HG03571 (cell line): ENCODE results near the gene SRSF6.
"Not testable (repeated sequence)": the region's sequence is repeated elsewhere in the genome, so short reads cannot be mapped to it uniquely, and the experiment has no call there.

Source experiments
- ATAC-seq: cut with Tn5 transposase; IDR thresholded peaks from one replicate; pipeline ENCODE4 v1.9.1; 2021; ENCODE audit not compliant: unreplicated experiment

The SRSF6 gene

DNA sequence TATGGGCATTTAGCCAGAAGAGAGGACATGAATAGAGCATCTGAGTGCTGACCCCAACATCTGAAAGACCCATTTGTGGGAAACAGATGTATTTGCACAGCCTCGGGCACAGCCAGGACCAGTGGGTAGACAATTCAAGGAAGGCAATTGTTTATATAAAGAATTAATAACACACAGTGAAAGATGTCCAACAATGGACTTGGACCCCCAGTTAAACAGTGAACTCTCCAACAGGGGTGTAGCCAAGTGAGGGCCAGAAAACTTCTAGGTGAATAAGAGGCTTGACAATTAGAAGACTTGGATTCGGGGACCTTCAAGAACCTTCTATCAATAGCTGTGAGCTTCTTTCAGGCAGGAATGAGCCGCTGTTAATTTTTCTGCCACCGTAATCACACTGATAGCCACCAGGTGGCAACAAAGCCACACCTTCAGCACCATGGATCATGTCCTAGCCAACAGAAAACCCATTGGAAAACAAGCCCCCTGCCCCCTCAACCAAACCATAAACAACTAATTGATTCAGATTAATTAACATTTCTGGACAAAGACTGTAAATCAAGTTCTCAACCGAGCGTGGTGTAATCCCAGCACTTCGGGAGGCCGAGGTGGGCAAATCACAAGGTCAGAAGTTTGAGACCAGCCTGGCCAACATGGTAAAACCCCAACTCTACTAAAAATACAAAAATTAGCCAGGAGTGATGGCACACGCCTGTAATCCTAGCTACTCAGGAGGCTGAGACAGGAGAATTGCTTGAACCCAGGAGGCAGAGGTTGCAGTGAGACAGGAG, 8.8 kb upstream of the SRSF6 start:
- no peak for ATAC-seq

DNA sequence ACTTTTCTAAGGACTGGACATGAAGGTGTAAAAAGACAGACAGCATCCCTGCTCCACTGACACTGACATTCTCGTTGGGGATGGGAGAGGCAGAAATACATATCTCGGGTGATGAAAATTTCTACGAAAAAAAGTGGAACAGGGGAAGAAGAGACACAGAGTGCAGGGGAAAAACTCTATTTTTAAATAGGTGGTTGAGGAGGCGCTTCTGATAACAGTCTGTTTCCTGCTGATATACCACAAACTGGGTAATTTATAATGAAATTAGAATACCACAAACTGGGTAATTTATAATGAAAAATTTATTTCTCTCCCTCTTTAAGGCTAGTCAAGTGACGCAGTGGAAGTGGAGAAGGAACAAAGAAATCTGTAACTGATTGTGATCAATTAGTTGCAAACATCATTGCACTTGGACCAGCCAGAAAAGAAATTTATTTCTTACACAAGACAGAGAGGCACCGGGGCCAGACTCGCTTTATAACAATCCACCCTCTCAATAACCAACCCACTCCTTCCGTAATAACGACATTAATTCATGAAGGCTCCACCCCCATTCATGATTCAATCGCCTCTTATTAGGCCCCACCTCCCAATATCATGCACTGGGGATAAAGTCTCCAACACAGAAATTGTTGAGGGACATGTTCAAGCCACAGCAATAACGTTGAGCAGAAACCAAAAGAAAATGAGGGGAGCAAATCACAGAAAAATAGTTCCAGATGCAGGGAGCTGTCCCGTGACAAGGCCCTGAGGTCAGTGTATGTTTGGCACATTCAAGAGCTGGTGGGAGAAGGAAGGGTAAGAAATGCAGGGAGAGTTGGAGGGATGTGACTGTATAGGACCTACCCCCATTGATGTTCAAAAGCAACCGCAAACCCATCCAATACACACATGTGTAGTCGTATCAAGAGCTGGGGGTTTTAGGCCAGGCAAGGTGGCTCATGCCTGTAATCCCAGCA, 6.6 kb upstream of the SRSF6 start:
- ATAC-seq: no peak

- no peak for ATAC-seq
Measured at GRCh38 chr20:43452404-43453126, 5.1 kb upstream of the SRSF6 start.

GRCh38 chr20:43456252-43456651, 1.4 kb upstream of the SRSF6 start:
- not testable (repeated sequence) for ATAC-seq

DNA sequence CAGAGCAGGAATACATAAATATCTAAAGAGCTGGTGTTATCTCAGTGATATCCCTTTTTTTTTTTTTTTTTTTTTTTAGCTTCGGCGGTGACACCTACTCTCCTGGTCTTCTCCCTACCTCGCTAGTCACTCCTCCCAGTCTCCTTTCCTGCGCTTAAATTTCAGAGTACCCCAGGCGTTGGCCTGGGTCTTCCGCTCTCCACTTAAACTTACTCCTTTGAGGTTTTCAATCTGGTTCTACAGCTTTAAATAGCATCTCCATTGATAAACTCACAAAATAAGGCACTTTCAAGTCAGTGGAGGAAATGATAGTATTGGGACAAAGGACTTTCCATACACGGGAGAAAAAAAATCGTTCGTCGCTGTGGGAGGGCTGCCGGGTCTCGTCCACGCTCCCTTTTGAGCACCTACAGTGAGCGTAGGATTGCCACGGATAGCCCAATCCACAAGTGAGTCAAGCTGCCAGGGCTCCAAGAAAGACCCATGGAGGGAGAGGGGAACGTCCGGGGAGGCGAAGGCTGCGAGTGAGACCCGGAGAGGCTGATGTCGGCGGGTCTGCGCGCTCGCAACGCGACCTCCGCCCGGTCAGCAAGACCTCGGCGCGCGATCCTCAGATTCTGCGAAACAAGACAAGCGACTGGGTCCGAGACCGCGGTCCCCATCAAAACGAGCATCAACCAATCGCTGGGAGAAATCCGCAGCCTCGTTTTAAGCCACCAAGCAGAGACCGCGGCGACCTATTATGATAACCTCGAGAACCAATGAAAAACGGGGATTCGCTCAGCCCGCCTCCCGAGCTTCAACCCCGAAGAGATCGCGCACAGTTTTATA, 672 bp upstream of the SRSF6 start:
- peak; percentile 74 for ATAC-seq

DNA sequence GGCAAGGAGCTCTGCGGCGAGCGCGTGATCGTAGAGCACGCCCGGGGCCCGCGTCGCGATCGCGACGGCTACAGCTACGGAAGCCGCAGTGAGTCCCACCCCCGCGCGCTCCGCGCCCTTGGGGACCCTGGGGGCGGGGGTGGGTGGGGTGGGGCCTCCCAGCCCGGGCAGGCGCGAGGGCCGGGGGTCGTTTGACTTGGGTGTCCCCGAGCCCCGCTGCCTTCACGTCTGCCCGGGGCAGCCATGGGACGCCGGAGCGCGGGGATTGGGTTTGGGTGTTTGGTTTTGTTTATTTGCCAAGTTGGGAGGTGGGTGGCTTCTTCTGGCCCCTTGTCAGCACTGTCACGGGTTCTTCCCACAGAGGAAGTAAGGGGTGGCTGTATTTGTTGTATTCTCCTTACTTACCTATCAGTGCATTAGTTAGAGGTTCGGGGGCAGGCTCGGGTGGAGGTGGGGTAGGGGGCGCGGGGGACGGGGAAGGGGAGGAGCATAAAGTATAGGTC, 777 bp downstream of the SRSF6 start:
- peak; percentile 1 for ATAC-seq

DNA sequence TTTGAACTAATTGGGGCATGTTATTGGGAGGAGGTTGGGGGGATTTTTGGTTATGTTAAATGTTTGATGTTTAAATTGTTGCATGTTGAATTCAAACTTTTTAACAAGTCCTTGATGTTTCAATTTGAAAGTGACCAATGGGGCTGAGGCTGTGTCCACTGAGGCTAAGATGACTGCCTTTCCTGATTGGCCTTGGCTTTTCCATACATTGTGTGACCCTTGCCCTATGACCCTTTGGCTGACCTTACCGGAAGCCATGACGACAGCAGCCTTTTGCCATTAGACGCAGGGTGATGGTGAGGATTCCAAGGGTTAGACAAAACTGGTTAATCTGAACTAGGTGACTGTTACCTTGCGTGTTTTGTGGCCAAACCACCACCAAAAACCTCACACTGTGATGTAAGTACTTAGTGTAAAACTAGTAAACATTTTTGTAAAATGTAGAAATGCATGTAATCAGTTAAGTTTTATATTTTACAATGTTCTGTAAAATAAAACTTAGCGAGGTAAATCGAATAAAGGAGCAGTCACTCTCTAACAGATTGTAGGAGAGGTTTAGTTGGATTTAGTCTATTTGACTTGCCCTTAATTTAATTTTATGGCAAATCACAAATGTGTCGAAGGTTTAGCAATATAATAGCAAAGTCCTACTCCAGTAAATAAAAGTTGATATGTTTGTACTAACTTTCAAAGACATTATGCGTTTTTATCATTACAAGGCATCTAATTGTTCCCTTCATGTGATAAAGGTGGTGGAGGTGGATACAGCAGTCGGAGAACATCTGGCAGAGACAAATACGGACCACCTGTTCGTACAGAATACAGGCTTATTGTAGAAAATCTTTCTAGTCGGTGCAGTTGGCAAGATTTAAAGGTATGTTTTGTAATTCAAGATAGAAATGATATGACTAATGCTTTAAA, 1.6 kb downstream of the SRSF6 start:
- ATAC-seq: no peak

- ATAC-seq: no peak
Measured at GRCh38 chr20:43460172-43460829, 2.6 kb downstream of the SRSF6 start.

- no peak for ATAC-seq
Measured at GRCh38 chr20:43460830-43461200, 3.1 kb downstream of the SRSF6 start.

- no peak for ATAC-seq
Measured at GRCh38 chr20:43461894-43462659, 4.4 kb downstream of the SRSF6 start.

GRCh38 chr20:43462660-43463526, 5.2 kb downstream of the SRSF6 start:
- no peak for ATAC-seq

DNA sequence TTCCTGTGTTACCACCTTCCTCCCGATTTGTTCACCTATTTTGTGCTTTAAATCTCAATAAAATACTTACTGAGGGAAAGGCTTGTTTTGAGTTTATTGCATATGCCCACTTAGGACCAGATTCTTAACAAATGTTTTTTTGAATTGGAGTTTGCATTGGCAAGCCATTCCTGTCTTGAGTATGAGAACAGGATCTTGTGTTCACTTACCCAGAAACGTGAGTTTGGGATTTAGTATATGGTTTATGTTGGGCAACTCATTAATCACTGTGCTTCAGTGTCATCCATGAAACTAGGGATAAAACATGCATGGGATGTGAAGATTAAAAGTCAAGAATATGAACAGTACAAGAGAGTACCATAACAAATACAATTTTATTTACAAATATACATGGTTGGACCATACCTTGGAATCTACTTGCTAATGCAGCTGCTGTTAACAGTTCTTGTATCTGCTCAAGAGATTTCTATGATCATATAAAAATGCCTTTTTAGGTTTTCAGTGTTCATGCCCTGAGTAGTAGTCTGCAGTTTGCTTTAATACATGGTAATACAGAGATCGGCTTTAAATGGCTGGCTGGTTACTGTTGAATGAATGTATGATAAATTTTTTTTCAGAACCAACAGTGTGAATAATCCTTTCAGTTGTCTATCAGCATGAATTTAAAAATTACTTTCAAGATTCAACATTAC, 6.0 kb downstream of the SRSF6 start:
- ATAC-seq: no peak

DNA sequence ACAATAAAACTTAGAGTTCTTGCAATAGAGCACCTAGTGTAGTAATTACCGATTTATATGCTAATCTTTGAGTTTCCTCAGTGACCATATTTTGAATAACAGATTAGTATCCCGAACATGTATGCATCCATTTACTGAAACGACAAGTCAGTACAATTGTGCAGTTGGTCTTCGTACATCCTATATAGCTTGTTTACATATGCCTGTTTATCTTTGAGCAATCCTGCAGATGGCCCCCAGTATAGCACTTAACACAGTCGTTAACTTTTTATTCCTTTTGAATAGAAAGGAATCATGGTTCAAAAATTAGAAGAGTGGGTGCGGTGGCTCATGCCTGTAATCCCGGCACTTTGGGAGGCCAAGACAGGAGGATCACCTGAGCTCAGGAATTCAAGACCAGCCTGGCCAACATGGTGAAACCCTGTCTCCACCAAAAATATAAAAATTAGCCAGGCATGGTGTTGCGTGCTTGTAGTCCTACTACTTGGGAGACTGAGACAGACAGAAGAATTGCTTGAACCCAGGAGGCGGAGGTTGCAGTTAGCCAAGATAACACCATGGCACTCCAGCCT, 6.6 kb downstream of the SRSF6 start:
- no peak for ATAC-seq

GRCh38 chr20:43465625-43465943, 7.9 kb downstream of the SRSF6 start:
- ATAC-seq: no peak

- no peak for ATAC-seq
Measured at GRCh38 chr20:43467589-43467988, 9.9 kb downstream of the SRSF6 start.

DNA sequence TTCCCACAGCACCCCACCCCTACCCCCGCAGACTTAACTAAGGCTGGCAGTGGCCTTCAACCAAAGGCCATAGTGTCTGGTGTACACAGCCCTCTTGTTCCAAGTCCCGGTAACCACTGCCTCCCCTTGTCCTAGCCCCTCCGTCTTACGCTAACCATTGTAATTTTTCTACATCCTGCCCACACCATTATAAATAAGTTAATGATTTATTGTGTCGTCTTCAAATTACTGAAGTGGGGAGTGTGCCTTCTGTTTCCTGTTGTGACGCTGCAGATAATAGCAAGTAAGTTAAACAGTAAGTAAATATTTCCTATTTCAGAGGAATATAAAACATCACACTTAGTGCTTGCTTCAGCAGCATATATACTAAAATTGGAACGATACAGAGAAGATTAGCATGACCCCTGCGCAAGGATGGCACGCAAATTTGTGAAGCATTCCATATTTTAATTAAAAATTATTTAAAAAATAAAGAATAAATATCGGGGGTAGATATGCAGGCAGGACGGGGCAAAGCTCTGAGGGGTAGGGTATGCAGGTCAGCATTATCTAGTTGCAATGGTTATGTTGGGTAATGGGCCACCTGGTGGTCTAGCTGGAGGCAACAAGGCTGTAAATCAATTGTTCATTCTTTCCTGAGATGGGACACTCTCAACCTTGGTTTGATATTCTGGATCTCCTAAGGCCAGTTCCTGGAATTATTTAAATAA, 15.1 kb downstream of the SRSF6 start:
- ATAC-seq: no peak
